GM13976 (cell line): ENCODE data around the gene GNAS.

ENCODE experiments used
- DNase-seq: peaks from one replicate; pipeline ENCODE4 v3.0.0; 2012; ENCODE audit warnings: low spot score
- CTCF ChIP-seq: IDR thresholded peaks from 2 replicates; pipeline ENCODE4 v1.5.1; 2012; ENCODE audit warnings: borderline replicate concordance, mild to moderate bottlenecking; ENCODE audit not compliant: insufficient read depth; ENCODE audit errors: extremely low read depth, missing control alignments, control extremely low read depth
- in situ Hi-C: fragments of 300-500 bp; cut with MboI; formaldehyde crosslinking; loops from one replicate; pipeline ENCODE4 v1.12.0; 2022; ENCODE audit warnings: low sequenced_read_pairs, mixed read lengths, inconsistent platforms; ENCODE audit not compliant: unreplicated experiment

GNAS gene

GRCh38 chr20:58899512-58899911, 47.0 kb downstream of the GNAS start:
- no peak for TF ChIP-seq CTCF
- in situ Hi-C loops = no loop called here

GRCh38 chr20:58900397-58900796, 47.9 kb downstream of the GNAS start:
- in situ Hi-C loops = no loop called here
- no peak for TF ChIP-seq CTCF

More at GRCh38 chr20:58899512-58899911, 47.0 kb downstream of the GNAS start:
- no peak for DNase-seq

GRCh38 chr20:58901488-58902402, 49.2 kb downstream of the GNAS start:
- in situ Hi-C loops = no loop called here
- no peak for TF ChIP-seq CTCF
- no peak for DNase-seq

More at GRCh38 chr20:58900397-58900796, 47.9 kb downstream of the GNAS start:
- no peak for DNase-seq

GRCh38 chr20:58903614-58904013, 51.1 kb downstream of the GNAS start:
- in situ Hi-C loops = no loop called here
- no peak for TF ChIP-seq CTCF
- DNase-seq = no peak

- in situ Hi-C loops = no loop called here
These were observed 52.7 kb downstream of the GNAS start for GRCh38 chr20:58905236-58905635.

GRCh38 chr20:58906111-58906510, 53.6 kb downstream of the GNAS start:
- no peak for TF ChIP-seq CTCF
- in situ Hi-C loops = no loop called here
- no peak for DNase-seq

More at GRCh38 chr20:58905236-58905635, 52.7 kb downstream of the GNAS start:
- no peak for TF ChIP-seq CTCF
- no peak for DNase-seq

- no peak for TF ChIP-seq CTCF
- no peak for DNase-seq
- in situ Hi-C loops = no loop called here
These were observed 54.4 kb downstream of the GNAS start for GRCh38 chr20:58906894-58907293.
